AG04449 (cell line): Measurements from ENCODE around the gene CFAP46.

Experiments
- CTCF ChIA-PET: fragments of 350-600 bp; formaldehyde crosslinking; extraction: SDS; loops from one replicate; lab custom pipeline; 2021; ENCODE audit warnings: antibody characterized with exemption; lab: Yijun Ruan, JAX
- POLR2A ChIA-PET: fragments of 400-600, 350-600 bp; formaldehyde crosslinking; extraction: SDS; loops from one replicate; lab custom pipeline; 2020; ENCODE audit warnings: antibody characterized with exemption, inconsistent platforms; lab: Yijun Ruan, JAX
- DNase-seq: peaks from one replicate; pipeline ENCODE4 v3.0.0-alpha.2; 2010; ENCODE audit warnings: low read depth, low spot score
- H3K4me3 ChIP-seq: 2 replicates; pipeline ENCODE4 v1.5.1; 2011; ENCODE audit warnings: low read depth, mild to moderate bottlenecking, control low read depth, low read length
- CTCF ChIP-seq: IDR thresholded peaks from one replicate; pipeline ENCODE4 v1.5.1; 2011; ENCODE audit warnings: mild to moderate bottlenecking, moderate library complexity, low read length, control low read depth, inconsistent platforms; ENCODE audit not compliant: insufficient read depth; ENCODE audit errors: missing control alignments

Gene CFAP46

GRCh38 chr10:132942101-132943057 lies at the start of gene CFAP46:
Gene CFAP46, minus strand, starts transcription at chr10:132942570. Its CDS starts 86 bp downstream, at chr10:132942484.
- no peak for TF ChIP-seq CTCF
- DNase-seq = no peak
- ChIA-PET CTCF (interaction anchor here (1.0 to 2.1 kb wide), 5 partner anchors 8 to 288 kb away, joined by 3 to 7 read pairs (median 4); no protein-coding TSS in a partner anchor), POLR2A (no interaction called here)
- H3K4me3 ChIP-seq = peak within 1 kb of the TSS; percentile 60

DNA sequence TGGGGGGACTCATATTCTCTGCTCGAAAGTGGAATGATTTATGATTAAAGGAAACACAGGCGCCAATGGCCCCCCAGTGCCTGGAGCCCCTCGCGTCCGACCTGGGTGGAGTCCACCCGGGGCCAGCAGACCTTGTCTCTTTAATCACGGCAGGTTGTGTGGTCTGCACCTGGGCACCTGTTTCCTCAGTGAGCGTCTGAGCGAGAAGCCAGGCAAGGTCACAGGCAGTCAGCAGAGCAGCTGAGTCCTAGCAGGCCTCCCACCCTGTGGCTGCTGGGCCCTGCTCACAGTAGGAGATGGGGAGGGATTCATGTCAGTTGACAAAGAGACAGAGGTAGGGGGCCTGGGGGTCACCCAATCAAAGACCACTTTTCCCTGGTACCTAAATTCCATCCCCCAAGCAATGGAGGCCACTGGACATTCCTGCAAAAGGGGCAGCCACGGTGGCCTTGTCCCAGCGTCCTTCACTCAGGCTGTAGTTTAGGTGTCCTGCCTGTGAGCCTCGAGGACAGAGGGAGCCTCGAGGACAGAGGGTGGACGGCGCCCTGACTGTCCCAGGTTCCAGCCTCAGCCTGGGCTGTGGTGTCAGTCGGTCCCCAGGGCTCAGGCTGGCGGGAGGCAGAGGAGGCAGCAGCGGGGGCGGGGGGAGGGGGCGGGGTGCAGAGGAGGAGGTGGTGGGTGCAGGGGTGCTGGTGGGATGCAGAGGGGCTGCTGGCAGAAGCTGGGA lies 49.5 kb upstream of the CFAP46 start:
- no peak overlapping the region for H3K4me3 ChIP-seq
- TF ChIP-seq CTCF = no peak
- no peak for DNase-seq
- POLR2A ChIA-PET = no interaction called here
- CTCF ChIA-PET = no interaction called here

DNA sequence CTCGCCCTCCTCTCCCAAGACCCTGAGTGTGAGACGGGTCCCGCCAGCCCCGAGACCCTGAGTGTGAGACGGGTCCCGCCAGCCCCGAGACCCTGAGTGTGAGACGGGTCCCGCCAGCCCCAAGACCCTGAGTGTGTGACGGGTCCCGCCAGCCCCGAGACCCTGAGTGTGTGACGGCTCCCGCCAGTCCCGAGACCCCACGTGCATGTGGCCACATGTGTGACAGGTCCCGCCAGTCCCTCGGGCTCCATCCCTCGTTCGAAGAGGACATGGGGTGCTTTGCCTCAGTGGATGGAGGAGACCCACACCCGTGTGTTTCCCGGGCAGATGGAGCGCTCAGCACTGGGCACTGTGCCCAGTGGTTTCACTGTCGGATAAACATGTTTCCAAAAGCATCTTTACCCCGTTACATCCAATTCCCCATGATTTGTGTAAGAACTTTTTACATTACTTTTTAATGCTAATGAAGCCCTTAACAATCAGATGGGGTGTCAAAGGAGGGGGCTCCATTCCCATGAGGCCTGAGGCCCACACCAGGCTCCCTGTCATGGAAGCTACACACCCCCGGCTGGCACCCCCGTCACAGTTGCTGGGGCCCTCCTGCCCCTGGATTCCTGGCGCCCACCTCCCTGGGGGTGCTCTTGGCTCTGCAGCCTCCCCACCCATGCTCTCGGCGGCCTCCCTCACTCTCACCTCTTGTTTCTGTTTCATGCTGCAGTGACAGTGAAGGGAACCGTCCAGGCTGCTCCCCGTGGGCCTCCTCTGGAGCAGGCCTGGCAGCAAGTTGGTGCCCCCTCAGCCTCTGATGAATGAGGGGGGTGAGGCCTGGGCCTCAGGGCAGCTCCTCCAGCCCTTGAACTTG lies 48.5 kb upstream of the CFAP46 start:
- CTCF ChIA-PET = no interaction called here
- no peak for DNase-seq
- H3K4me3 ChIP-seq = no peak overlapping the region
- TF ChIP-seq CTCF = no peak
- POLR2A ChIA-PET = no interaction called here

GRCh38 chr10:132989476-132990415 lies 47.4 kb upstream of the CFAP46 start:
- CTCF ChIA-PET = no interaction called here
- no peak for DNase-seq
- POLR2A ChIA-PET = no interaction called here
- no peak overlapping the region for H3K4me3 ChIP-seq
- TF ChIP-seq CTCF = no peak

- no peak for TF ChIP-seq CTCF
- ChIA-PET CTCF (no interaction called here), POLR2A (no interaction called here)
- DNase-seq = no peak
- H3K4me3 ChIP-seq = no peak overlapping the region
Observed at GRCh38 chr10:132988988-132989387, 46.6 kb upstream of the CFAP46 start.
